Activated naive CD4-positive, alpha-beta T cell (primary cell): ENCODE data around the gene ZFHX3.

Experiments
- DNase-seq, 4 experiments: peaks; one replicate each; lab custom pipeline; 2025; lab: John Stamatoyannopoulos, UW

Gene ZFHX3

GRCh38 chr16:73037845-73038570 lies 9.9 kb downstream of the ZFHX3 start:
- DNase-seq: no peak

DNA sequence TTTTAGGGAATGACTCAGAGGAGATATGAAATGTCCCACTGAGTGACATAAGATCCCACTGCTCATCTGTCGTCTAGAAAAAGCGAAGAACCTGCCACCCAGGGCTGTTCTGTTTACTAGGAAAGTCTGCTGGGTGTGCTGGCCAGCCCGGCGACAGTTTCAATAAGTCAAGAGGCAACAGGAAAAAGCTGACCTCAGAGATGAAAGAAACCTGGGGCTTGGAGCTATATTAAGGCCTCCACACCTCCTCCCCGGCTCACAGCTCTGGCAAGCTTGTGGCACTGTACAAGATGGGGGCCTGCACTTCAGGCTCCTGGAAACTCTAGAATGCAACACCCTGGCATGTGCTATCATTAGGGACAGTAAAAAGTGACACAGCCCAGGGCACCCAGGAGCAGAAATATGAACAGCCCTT lies 10.6 kb downstream of the ZFHX3 start:
- DNase-seq: no peak

- DNase-seq: no peak
Observed at GRCh38 chr16:73036074-73036826, 11.7 kb downstream of the ZFHX3 start.

DNA sequence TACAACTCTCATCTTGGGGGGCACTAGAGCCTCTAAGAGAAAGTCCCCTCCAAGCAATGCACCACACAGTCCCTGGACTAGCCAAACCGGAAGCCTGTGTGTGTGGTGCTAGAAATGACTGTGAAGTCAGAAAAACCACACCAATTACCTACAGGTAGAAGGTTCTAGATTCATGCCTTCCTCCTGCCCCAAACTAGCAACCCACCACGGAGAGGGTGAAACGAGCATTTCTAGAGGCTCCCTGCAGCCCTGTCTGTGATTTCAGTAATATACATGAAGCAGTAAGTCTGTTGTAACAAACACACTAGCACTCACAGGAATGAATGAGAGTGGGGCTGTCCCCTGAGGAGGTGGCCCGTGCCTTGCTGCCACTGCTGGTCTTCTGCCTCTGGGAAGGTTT lies 13.6 kb downstream of the ZFHX3 start:
- no peak for DNase-seq

DNA sequence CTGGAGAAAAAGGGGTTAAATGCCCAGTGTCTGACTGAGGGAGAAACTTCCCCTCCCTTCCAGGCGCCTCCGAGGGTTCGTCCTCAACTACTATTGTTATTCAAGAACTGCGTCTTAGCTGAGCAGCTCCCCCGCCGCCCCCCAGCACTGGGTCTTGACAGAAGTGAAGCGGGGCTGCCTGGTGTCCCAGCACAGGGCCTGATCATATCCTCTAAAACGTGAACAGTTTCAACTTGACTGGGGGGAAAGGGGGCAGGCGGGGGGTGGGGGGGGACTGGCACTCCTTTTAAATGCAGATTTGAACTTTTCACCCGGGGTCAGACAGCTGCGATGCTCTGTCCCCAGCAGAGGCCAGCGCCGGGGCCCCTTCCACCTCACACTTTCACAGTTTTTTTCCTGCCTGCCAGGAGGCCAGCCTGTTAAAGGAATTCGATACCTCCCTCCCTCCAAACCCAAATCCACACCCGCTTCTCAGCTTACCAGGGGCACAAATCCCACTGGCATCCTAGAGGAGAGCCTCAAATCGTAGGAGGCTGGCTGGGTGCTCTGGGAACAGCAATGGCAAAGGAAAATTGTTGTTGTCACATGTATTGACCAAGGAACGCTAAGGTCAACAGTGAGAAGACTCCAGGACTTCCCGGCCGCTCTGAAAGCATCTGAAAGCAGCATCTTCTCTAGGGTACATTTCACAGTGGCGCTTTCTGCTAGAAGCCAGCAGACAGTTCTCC lies 14.5 kb downstream of the ZFHX3 start:
- DNase-seq: no peak

GRCh38 chr16:73032541-73033270 lies 15.2 kb downstream of the ZFHX3 start:
- DNase-seq: no peak

- no peak for DNase-seq
Observed at GRCh38 chr16:73031984-73032383, 15.9 kb downstream of the ZFHX3 start.

- no peak for DNase-seq
Observed at GRCh38 chr16:73031155-73031866, 16.6 kb downstream of the ZFHX3 start.

DNA sequence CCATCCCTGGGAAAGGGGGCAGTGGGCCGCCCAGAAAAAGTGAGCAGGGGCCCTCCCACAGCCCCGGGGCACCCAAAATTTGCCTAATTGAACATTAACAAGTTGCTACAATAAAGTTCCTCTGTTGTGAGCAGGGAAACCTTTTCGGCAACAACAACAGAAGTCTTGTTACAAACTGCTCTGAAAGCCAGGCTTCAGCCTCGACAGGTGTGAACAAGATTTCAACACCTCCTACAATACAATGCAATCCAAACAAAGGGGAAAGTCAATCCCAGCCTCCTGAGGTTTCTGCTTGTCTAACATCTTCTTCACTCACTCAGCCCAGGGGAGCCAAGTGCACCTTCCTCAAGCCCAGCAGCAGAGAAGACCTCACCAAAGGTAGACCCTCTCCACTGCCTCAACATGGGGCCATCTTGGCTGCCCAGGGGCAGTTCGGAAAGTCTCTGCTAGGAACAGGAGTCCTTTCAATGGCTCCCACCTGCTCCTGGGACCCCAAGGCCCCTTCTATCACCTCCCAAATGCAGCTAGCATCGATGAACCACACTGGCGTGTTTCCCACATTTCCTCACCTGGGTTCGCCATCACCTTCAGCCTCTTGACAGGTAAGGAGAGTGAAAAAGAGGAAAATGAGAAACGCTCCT lies 19.1 kb downstream of the ZFHX3 start:
- no peak for DNase-seq

DNA sequence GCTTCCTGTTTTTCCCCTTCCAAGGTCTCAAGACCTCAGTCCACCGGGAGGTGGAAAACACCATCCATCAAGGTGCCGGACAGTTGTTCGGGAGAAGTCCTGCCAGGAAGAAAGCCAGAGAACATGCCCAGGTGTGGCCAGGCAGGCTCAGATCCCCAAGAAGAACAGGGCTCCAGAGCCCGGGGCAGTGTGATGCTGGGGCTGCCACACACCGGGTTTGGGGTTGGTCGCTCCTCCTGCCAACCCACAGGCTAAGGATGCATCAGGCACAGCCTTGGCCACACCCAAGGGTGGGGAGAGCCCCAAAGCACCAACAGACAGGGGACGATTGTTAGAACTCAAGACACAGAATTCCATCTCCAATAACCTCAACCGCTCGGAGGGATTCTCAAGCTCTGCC lies 19.7 kb downstream of the ZFHX3 start:
- no peak for DNase-seq

- DNase-seq: no peak
Observed at GRCh38 chr16:73027685-73028111, 20.2 kb downstream of the ZFHX3 start.

GRCh38 chr16:73026754-73027684 lies 20.9 kb downstream of the ZFHX3 start:
- DNase-seq: no peak

- DNase-seq: no peak
Observed at GRCh38 chr16:73025856-73026210, 22.1 kb downstream of the ZFHX3 start.

DNA sequence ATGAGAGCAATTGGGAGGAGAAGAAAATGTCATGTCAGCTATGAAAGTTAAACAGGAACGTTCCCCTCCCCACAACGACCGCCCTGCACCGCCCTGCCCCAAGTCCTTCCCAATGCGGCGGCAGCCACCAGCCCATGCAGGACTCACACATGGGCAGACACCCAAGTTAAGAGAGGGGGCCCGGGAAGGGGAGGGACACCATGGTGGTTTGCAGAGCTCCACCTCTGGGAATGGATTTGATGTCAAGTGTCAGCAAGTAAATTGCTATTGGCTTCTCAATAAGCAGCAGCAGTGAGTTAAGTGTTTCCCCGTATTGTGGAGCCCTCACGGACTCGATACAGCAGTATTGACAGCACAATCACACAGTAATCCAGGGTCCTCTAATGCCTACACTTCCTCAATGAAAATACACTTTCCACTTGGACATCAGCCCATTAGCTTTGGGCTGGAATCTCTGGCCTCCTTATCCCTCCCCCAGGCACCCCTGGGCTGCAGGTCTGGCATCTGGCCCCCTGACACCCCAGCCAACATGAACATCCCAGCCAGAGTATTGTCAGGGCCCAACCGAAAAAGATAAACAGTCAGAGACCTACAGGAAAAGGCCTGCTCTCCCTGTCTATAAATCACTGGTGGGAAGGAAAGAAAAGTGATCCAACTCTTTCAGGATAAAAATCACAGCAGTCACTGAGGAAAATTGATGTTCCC lies 22.6 kb downstream of the ZFHX3 start:
- no peak for DNase-seq

DNA sequence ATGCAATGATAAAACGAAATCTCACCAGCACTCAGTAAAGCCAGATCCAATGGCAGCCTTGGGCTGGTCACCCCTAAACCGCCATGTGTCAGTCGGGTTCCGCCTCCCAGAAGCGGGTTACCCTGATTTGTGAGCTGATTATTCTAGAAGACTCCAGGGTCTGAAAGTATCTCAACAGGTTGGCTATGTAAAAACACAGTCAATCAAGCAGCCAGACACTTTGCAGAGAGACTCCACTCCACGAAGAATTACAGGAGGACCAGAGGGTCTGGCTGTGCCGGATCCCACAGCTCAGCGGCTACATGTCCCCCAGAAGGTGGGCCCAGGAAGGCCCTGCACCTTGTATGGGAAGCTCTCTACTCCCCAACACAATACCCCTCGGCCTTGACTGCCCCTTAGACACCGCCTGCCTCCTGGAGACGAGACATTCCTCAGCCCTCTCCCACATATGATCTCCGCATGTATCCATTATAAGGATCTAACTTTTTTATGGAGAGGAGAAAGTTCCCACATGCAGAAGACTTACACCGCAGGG lies 23.3 kb downstream of the ZFHX3 start:
- DNase-seq: no peak

- DNase-seq: no peak
Observed at GRCh38 chr16:73023752-73024570, 24.0 kb downstream of the ZFHX3 start.

- DNase-seq: no peak
Observed at GRCh38 chr16:73023320-73023719, 24.6 kb downstream of the ZFHX3 start.

DNA sequence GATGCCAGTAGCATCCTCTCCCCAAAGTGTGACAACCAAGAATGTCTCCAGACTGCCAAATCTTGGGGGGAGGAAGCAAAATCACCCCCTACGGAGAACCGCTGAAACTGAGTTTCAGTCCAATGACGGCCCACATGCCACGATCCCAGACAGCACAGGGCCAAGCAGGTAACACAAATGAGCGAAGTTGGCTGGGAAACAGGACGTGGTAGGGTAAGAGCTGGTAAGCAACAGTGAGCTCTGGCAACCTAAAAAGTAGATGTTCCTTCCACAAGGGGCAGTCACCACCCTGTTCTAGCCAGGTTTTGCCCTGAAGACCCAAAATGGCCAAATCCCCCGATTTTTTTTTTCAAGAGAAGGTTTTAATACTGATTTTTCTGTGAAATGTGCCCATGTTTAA lies 25.4 kb downstream of the ZFHX3 start:
- no peak for DNase-seq
